Urinary bladder (tissue), 4 donors: ENCODE measurements around the gene MAGI1. TPM values are rescaled to one million over a fixed set of nuclear protein-coding genes. Genes with fewer than 3 reads are reported as not detected.

Experiments used
- DNase-seq: peaks from one replicate; pipeline ENCODE4 v3.0.0-alpha.2; 2015; ENCODE audit errors: extremely low spot score
- H3K27ac ChIP-seq: one replicate; pipeline ENCODE4 v1.5.1; 2013; ENCODE audit warnings: low read depth, mild to moderate bottlenecking, moderate library complexity
- H3K36me3 ChIP-seq: one replicate; pipeline ENCODE4 v1.6.1; 2013; ENCODE audit warnings: mild to moderate bottlenecking, moderate library complexity; ENCODE audit not compliant: insufficient read depth
- H3K4me1 ChIP-seq: one replicate; pipeline ENCODE4 v1.6.1; 2013; ENCODE audit warnings: mild to moderate bottlenecking, moderate library complexity; ENCODE audit not compliant: insufficient read depth
- H3K4me3 ChIP-seq: one replicate; pipeline ENCODE4 v1.5.1; 2013; ENCODE audit warnings: low read depth, low read length
- whole genome bisulfite sequencing: extraction: QIAGEN DNeasy Blood & Tissue Kit; methylation state at CpG from one replicate; pipeline ENCODE4 v1.1.7; 2013; 5-methylcytosine and 5-hydroxymethylcytosine counted together
- polyA plus RNA-seq: library from polyadenylated mRNA; stranded (reverse); fragments of 200-250 nt; gene quantifications from one replicate; pipeline ENCODE4 v1.2.3, GENCODE V29; 2013
- total RNA-seq: library from RNA; depleted of rRNA; stranded (reverse); fragments of >200 nt; gene quantifications from one replicate; pipeline ENCODE4 v1.2.3, GENCODE V29; 2014
- donor health status: healthy with polysubstance abuse.
- donor health status: healthy.

MAGI1 gene
- total and polyA plus RNA-seq, 2 donors, result 9.7 to 46.7 TPM

DNA sequence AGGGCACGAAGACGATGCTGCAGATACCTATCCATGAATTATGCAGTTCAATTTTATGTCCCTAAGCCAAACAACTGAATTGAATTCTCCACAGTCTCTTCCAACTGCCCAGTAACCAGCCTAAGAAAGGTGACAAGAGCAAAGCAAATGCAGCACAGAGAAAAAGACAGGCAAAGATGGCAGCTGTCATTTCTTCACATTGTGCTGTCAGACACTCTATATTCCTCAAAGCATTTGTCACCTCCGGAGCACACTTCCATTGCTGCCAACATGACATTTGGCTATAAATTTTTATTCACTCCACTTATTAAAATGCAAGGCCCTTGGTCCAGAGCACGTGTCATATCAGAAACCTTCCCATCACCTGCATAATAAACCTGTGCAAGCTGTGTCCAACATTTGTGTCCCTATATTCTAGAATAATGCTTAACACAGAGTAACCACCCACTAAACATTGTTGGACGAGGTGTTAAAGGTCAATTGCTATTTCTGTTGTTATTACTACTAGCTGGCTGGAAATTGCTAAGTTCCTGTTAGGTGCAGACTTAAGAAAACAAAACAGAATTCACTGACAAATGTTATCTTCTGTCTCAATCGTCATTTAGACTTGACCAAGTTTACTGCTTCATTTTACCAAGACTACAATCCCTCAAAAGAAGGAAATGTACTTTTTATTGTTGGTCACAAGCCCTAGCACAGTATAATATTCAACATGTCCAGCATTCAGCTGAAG lies 89.7 kb downstream of the MAGI1 start:
- H3K27ac ChIP-seq, result no peak overlapping the region
- no peak for DNase-seq
- no peak overlapping the region for H3K4me3 ChIP-seq
- no peaks in the 10 kb centered on the region for H3K4me1 ChIP-seq
- WGBS, result 63% methylated on average over 6 of the region's 6 CpGs
- no peaks in the 10 kb centered on the region for H3K36me3 ChIP-seq

- no peaks in the 10 kb centered on the region for H3K36me3 ChIP-seq
- no peak for DNase-seq
- no peak overlapping the region for H3K4me3 ChIP-seq
- H3K4me1 ChIP-seq, result no peaks in the 10 kb centered on the region
- no peak overlapping the region for H3K27ac ChIP-seq
- 73% methylated on average over 6 of the region's 6 CpGs for WGBS
These were observed 92.3 kb downstream of the MAGI1 start for GRCh38 chr3:65946438-65946837.

DNA sequence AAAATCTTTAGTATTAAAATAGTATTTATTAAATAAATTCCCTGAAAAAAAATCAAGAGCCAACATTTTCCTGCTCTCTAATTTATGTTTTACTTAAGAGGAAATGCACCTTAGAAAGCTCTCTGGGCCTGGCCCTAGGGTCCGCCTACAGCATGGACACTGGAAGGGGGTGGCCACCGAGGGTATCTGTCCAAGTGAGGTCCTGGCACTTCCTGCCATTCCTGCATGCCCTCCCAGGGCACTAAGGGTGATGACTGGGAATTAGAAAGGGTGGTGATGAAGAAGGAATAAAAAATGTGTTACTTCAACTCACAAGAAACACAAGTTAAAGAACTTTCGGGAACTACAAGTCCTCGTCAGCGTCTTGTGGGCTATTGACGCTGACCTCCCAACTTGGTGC lies 92.8 kb downstream of the MAGI1 start:
- Histone ChIP-seq H3K4me1 (no peaks in the 10 kb centered on the region), H3K36me3 (no peaks in the 10 kb centered on the region), H3K4me3 (no peak overlapping the region), H3K27ac (no peak overlapping the region)
- 78% methylated on average over 6 of the region's 6 CpGs for WGBS
- no peak for DNase-seq

- DNase-seq, result no peak
- Histone ChIP-seq H3K27ac (no peak overlapping the region), H3K36me3 (no peaks in the 10 kb centered on the region), H3K4me1 (no peaks in the 10 kb centered on the region), H3K4me3 (no peak overlapping the region)
- 86% methylated on average over 3 of the region's 3 CpGs for WGBS
These were observed 93.2 kb downstream of the MAGI1 start for GRCh38 chr3:65945480-65945879.

DNA sequence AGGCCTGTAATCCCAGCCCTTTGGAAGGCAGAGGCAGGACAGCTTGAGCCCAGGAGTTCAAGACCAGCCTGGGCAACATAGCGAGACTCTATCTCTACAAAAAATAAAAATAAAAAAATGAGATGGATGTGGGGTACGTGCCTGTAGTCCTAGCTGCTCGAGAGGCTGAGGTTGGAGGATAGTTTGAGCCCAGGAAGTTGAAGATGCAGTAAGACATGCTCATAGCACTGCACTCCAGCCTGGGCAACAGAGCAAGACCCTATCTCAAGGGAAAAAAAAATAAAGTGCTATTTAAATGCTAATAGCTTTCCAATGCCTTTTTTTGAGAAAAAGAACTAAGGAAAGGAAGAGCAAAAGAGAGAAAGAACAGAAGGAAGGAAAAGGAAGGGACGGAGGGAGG lies 94.5 kb downstream of the MAGI1 start:
- Histone ChIP-seq H3K36me3 (no peaks in the 10 kb centered on the region), H3K27ac (no peak overlapping the region), H3K4me3 (no peak overlapping the region), H3K4me1 (no peaks in the 10 kb centered on the region)
- WGBS, result 90% methylated on average over 4 of the region's 4 CpGs
- no peak for DNase-seq

DNA sequence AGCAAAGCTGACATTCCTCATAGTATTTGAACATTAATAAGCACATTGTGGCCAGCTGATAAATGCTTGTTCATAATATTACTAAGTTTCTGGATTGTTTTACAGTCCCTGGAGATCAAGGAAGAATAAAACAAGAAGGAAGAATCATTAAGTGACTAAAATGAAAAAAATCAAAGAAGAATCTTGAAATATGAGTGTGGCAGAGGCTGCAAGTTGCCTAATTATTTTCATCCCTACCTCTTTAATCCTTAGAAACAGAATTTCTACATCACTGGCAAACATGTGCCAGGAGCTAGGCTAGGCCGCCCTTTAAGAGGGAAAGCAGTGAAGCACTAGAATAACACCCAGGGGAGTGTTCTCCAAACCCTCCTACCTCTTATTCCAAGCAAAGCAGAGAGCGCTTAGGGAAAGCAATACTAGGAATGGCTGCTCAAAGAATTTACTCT lies 98.9 kb downstream of the MAGI1 start:
- DNase-seq, result no peak
- H3K4me3 ChIP-seq, result no peak overlapping the region
- no peak overlapping the region for H3K27ac ChIP-seq
- WGBS, result 87% methylated on average over 2 of the region's 2 CpGs
- no peaks in the 10 kb centered on the region for H3K36me3 ChIP-seq
- H3K4me1 ChIP-seq, result no peaks in the 10 kb centered on the region

DNA sequence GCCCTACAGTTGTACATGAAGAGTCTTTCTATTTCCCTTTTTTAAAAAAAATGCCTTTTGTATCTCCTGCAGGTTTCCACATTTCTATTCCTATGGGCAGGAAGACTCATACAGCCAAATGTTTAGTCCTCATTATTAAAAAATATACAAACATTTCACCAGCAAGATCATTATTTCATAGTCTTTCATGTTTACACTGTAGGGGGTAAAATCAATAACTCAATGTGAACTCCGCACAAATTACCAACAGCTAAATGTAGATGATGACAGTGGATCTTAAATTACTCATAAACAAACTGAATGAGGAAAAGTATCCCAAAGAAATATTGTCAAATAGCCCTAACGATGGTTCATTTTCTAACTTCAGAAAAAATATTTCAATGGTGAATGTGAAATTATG lies 99.5 kb downstream of the MAGI1 start:
- no peak overlapping the region for H3K4me3 ChIP-seq
- no peak for DNase-seq
- no peaks in the 10 kb centered on the region for H3K4me1 ChIP-seq
- H3K27ac ChIP-seq, result no peak overlapping the region
- no peaks in the 10 kb centered on the region for H3K36me3 ChIP-seq
- WGBS, result 90% methylated on average over 2 of the region's 2 CpGs

DNA sequence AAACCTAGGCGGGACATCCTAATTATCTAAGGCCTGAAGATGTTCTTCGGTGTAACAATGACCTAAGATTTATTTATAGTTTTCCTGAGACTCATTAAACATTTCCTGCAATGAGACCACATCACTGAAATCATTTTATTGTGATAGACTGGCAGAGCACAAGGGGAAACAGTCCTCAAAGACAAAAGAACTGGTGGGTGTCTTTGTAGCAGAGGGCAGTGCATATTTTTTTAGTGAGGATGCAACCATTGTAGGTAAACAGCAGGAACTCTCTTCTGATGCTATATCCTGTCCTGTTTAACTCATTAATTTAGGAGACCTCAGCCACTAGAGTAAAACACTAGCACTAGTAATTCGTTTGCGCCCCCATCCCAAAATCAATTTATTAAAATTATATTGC lies 100.0 kb downstream of the MAGI1 start:
- H3K27ac ChIP-seq, result no peak overlapping the region
- WGBS, result 87% methylated on average over 4 of the region's 4 CpGs
- no peak overlapping the region for H3K4me3 ChIP-seq

DNA sequence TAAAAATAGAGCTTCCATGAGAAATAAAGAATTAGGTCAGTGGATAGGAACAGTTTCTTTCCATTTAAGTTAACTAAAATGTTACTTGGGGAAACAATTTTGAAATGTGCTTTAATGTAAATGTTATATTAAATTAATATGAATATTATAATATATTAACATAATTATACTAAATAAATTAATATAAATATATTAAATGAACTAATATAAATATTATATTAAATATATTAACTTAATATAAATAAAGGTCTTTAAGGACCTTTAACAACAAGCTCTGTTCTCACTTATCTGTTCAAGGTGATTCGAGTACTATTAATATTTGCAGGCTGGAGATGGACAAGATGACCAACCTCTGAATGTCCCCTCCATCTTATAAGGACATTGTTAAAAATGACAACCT lies 100.6 kb downstream of the MAGI1 start:
- Histone ChIP-seq H3K27ac (no peak overlapping the region), H3K36me3 (no peaks in the 10 kb centered on the region), H3K4me1 (no peaks in the 10 kb centered on the region), H3K4me3 (no peak overlapping the region)
- WGBS, result 86% methylated on average over 1 of the region's 1 CpG
- DNase-seq, result no peak

More for the DNA sequence above, 100.0 kb downstream of the MAGI1 start:
- H3K36me3 ChIP-seq, result no peaks in the 10 kb centered on the region
- DNase-seq, result no peak
- H3K4me1 ChIP-seq, result no peaks in the 10 kb centered on the region

GRCh38 chr3:65936908-65937638 lies 101.6 kb downstream of the MAGI1 start:
- WGBS, result 66% methylated on average over 5 of the region's 5 CpGs
- Histone ChIP-seq H3K27ac (no peak overlapping the region), H3K4me1 (no peaks in the 10 kb centered on the region), H3K4me3 (no peak overlapping the region), H3K36me3 (no peaks in the 10 kb centered on the region)
- no peak for DNase-seq

DNA sequence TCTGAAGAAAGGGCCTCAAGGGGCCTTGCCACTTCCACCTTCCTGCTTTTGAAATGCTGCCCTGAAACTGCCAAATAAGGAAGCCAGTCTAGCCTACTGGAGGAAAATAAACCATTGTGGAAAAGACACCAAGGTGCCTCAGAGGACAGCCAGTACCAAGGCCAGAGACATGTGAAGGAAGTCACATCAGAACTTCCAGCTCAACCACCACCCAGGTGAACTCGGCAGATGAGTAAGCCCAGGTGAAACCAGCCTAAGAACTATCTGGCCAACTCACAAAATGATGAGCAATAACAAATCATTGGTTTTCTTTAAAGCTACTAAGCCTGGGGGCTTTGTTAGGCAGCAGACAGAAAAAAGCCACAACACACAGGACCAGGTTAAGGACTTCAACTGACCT lies 103.0 kb downstream of the MAGI1 start:
- H3K27ac ChIP-seq, result no peak overlapping the region
- no peaks in the 10 kb centered on the region for H3K36me3 ChIP-seq
- no peak for DNase-seq
- H3K4me3 ChIP-seq, result no peak overlapping the region
- WGBS, result 94% methylated on average over 1 of the region's 1 CpG
- no peaks in the 10 kb centered on the region for H3K4me1 ChIP-seq

- Histone ChIP-seq H3K36me3 (no peaks in the 10 kb centered on the region), H3K4me3 (no peak overlapping the region), H3K4me1 (no peaks in the 10 kb centered on the region), H3K27ac (no peak overlapping the region)
- no peak for DNase-seq
- 93% methylated on average over 6 of the region's 6 CpGs for WGBS
These were observed 108.1 kb downstream of the MAGI1 start for GRCh38 chr3:65930648-65931047.

GRCh38 chr3:65928110-65928509 lies 110.6 kb downstream of the MAGI1 start:
- Histone ChIP-seq H3K27ac (no peak overlapping the region), H3K4me1 (no peaks in the 10 kb centered on the region), H3K4me3 (no peak overlapping the region), H3K36me3 (no peaks in the 10 kb centered on the region)
- no peak for DNase-seq
- WGBS, result 64% methylated on average over 2 of the region's 2 CpGs

DNA sequence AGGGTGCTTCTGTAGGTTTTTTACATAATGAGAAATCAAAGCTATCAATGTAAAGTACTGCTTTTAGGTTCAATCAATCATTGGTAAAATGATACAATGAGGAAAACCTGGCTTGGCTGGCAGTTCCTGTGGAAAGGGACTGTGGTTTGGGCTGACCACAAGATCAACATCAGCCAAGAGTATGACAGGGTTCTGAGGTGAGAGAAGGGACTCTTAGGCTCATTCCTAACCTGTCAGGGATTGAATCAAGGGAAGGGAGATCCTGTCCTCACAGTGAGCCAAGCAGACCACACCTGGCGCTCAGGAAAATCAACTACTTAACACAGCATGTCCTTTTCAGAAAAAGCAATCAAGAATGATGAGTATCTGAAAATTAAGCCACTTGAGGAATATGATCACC lies 111.1 kb downstream of the MAGI1 start:
- H3K36me3 ChIP-seq, result no peaks in the 10 kb centered on the region
- no peak overlapping the region for H3K4me3 ChIP-seq
- WGBS, result 95% methylated on average over 1 of the region's 1 CpG
- no peak overlapping the region for H3K27ac ChIP-seq
- H3K4me1 ChIP-seq, result no peaks in the 10 kb centered on the region
- no peak for DNase-seq
